ENCODE data around the gene ARF4. TPM values are rescaled to one million over a fixed set of nuclear protein-coding genes. Genes with fewer than 3 reads are reported as not detected.
A peak's percentile ranks its signal among the peaks of the same experiment; 100 is the strongest.

ARF4 gene
- total RNA-seq, 2 experiments from 2014 or later, result 67.4 to 67.8 TPM

- Mint-ChIP-seq H3K27me3 (no peaks in the 10 kb centered on the region), H3K36me3 (peaks cover 34% of the 10 kb centered on the region), H3K27ac (peak overlapping the region; percentile 100), H3K4me3 (peak overlapping the region; percentile 94), H3K9me3 (no peaks in the 10 kb centered on the region), H3K4me1 (peaks cover 40% of the 10 kb centered on the region)
- peak; percentile 64 for DNase-seq
Observed at GRCh38 chr3:57596495-57597126, 533 bp downstream of the ARF4 start.

DNA sequence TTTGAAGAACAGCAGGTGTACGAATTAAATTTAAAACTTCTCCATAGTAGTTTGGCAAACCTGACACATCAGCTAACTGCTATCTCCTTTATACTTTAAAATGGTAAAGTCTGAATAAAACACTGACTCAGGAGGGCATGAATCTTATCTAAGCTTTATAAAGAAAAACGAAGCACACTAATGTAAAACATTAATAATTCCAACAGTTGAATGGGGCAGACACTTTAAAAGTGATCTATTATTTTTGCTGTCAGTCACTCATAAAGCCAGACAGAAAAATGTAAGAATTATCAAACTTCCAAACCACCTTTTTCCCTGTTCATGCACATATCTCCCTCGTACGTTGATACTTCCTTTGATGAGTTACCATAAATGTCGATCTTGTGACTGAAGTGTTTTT is 2.6 kb downstream of the ARF4 start:
- DNase-seq, result no peak
- H3K36me3 Mint-ChIP-seq, result peaks cover 36% of the 10 kb centered on the region
- peak overlapping the region; percentile 94 for H3K4me3 Mint-ChIP-seq
- H3K27ac Mint-ChIP-seq, result no peak overlapping the region
- no peaks in the 10 kb centered on the region for H3K9me3 Mint-ChIP-seq
- H3K27me3 Mint-ChIP-seq, result no peaks in the 10 kb centered on the region
- H3K4me1 Mint-ChIP-seq, result peaks cover 44% of the 10 kb centered on the region

- no peak for DNase-seq
- Mint-ChIP-seq H3K36me3 (peaks cover 36% of the 10 kb centered on the region), H3K27me3 (no peaks in the 10 kb centered on the region), H3K4me3 (peak overlapping the region; percentile 94), H3K27ac (no peak overlapping the region), H3K4me1 (peaks cover 41% of the 10 kb centered on the region), H3K9me3 (no peaks in the 10 kb centered on the region)
Observed at GRCh38 chr3:57594144-57594543, 3.0 kb downstream of the ARF4 start.

DNA sequence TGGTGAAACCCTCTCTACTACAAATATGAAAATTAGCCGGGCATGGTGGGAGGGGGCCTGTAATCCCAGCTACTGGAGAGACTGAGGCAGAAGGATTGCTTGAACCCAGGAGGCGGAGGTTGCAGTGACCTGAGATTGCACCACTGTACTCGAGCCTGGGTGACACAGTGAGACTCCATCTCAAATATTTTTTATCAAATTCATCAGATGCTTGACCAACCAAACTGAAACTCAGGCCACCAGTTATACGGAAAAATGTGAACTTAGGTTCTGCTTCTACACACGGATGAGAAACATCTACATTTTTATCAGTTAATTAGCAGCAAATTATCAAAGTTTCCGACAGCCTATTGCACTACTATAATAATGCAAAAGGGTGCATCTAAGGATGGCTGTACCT is 4.8 kb downstream of the ARF4 start:
- Mint-ChIP-seq H3K4me3 (no peak overlapping the region), H3K4me1 (peaks cover 41% of the 10 kb centered on the region), H3K27ac (no peak overlapping the region), H3K36me3 (peaks cover 33% of the 10 kb centered on the region), H3K27me3 (no peaks in the 10 kb centered on the region), H3K9me3 (no peaks in the 10 kb centered on the region)
- DNase-seq, result no peak

DNA sequence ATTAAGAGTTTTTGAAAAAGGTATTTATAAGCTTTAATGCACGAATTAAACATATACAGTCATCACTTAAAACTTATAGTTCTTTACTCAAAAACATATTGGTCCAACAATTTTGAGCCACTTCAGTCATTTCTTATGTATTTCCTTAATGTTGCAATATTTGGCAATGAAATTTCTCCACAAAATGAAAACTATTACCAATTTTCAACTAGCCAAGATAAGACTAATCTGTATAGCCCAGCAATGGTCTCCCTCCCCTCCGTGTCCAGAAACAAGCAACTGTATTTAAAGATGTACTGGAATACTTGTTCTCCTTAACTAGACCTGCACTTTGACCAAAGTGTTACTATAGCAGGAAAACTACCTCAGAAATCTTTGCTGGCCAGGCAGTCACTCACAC is 9.2 kb downstream of the ARF4 start:
- peaks cover 40% of the 10 kb centered on the region for H3K4me1 Mint-ChIP-seq
- H3K9me3 Mint-ChIP-seq, result no peaks in the 10 kb centered on the region
- no peak for DNase-seq
- no peak overlapping the region for H3K4me3 Mint-ChIP-seq
- no peak overlapping the region for H3K27ac Mint-ChIP-seq
- no peaks in the 10 kb centered on the region for H3K27me3 Mint-ChIP-seq
- peaks cover 20% of the 10 kb centered on the region for H3K36me3 Mint-ChIP-seq

DNA sequence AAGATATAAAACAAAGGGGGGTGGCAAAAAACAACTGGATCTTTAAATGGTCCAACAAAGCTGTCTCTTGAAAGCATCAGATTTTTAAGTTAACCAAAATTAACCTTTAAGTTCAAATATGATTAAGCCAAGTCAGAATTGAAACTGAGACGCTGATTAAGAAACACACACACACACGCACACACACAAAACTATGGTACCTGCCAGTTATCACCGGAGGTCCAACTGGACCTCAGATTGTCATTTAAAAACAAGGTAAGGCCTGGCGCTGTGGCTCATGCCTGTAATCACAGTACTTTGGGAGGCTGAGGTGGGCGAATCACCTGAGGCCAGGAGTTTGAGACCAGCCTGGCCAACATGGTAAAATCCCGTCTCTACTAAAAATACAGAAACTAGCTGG is 10.4 kb downstream of the ARF4 start:
- Mint-ChIP-seq H3K27me3 (no peaks in the 10 kb centered on the region), H3K4me3 (no peak overlapping the region), H3K27ac (no peak overlapping the region), H3K9me3 (no peaks in the 10 kb centered on the region), H3K4me1 (peaks cover 37% of the 10 kb centered on the region), H3K36me3 (peaks cover 18% of the 10 kb centered on the region)
- no peak for DNase-seq

GRCh38 chr3:57583544-57583943 is 13.6 kb downstream of the ARF4 start:
- H3K4me3 Mint-ChIP-seq, result no peak overlapping the region
- no peaks in the 10 kb centered on the region for H3K27me3 Mint-ChIP-seq
- no peaks in the 10 kb centered on the region for H3K9me3 Mint-ChIP-seq
- H3K4me1 Mint-ChIP-seq, result peaks cover 30% of the 10 kb centered on the region
- no peak overlapping the region for H3K27ac Mint-ChIP-seq
- no peak for DNase-seq
- H3K36me3 Mint-ChIP-seq, result peaks cover 18% of the 10 kb centered on the region

- no peak overlapping the region for H3K27ac Mint-ChIP-seq
Observed at GRCh38 chr3:57582474-57583168, 14.5 kb downstream of the ARF4 start.

GRCh38 chr3:57577801-57578200 is 19.3 kb downstream of the ARF4 start:
- no peak overlapping the region for H3K4me3 Mint-ChIP-seq
- no peak overlapping the region for H3K27ac Mint-ChIP-seq
- H3K27me3 Mint-ChIP-seq, result no peaks in the 10 kb centered on the region
- H3K4me1 Mint-ChIP-seq, result peaks cover 16% of the 10 kb centered on the region
- peaks cover 34% of the 10 kb centered on the region for H3K36me3 Mint-ChIP-seq
- H3K9me3 Mint-ChIP-seq, result no peaks in the 10 kb centered on the region
- no peak for DNase-seq

More at GRCh38 chr3:57582474-57583168, 14.5 kb downstream of the ARF4 start:
- no peak overlapping the region for H3K4me3 Mint-ChIP-seq
- no peaks in the 10 kb centered on the region for H3K9me3 Mint-ChIP-seq
- no peaks in the 10 kb centered on the region for H3K27me3 Mint-ChIP-seq
- peaks cover 28% of the 10 kb centered on the region for H3K4me1 Mint-ChIP-seq
- H3K36me3 Mint-ChIP-seq, result peaks cover 22% of the 10 kb centered on the region
- DNase-seq, result no peak

GRCh38 chr3:57575966-57576626 is 21.0 kb downstream of the ARF4 start:
- Mint-ChIP-seq H3K27me3 (no peaks in the 10 kb centered on the region), H3K27ac (peak overlapping the region; percentile 11), H3K4me3 (no peak overlapping the region), H3K36me3 (peaks cover 40% of the 10 kb centered on the region), H3K4me1 (peaks cover 16% of the 10 kb centered on the region), H3K9me3 (no peaks in the 10 kb centered on the region)
- no peak for DNase-seq

DNA sequence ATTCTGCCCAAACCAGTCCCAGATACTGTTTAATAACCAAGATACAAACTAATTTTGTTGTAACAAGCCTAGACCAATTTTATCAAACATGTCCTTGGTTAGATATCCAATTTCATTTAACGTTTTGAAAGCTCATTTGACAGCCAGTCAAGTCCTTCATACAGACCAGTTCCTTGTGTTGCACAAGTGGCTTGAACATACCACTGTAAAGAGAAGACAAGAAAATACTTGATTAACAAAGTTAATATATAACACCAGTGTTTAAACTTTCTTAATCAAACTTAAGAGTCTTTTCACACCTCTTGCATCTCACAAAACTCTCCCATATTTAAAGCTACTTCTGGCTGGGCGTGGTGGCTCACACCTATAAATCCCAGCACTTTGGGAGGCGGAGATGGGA is 25.0 kb downstream of the ARF4 start:
- peaks cover 28% of the 10 kb centered on the region for H3K36me3 Mint-ChIP-seq
- H3K4me3 Mint-ChIP-seq, result no peak overlapping the region
- H3K27ac Mint-ChIP-seq, result no peak overlapping the region
- H3K9me3 Mint-ChIP-seq, result no peaks in the 10 kb centered on the region
- no peak for DNase-seq
- peaks cover 18% of the 10 kb centered on the region for H3K4me1 Mint-ChIP-seq
- no peaks in the 10 kb centered on the region for H3K27me3 Mint-ChIP-seq

- Mint-ChIP-seq H3K9me3 (no peaks in the 10 kb centered on the region), H3K4me1 (peaks cover 10% of the 10 kb centered on the region), H3K27ac (no peak overlapping the region), H3K27me3 (no peaks in the 10 kb centered on the region), H3K4me3 (no peak overlapping the region), H3K36me3 (peaks cover 26% of the 10 kb centered on the region)
- DNase-seq, result no peak
Observed at GRCh38 chr3:57570878-57571277, 26.3 kb downstream of the ARF4 start.

- no peak overlapping the region for H3K4me3 Mint-ChIP-seq
- peaks cover 21% of the 10 kb centered on the region for H3K36me3 Mint-ChIP-seq
- H3K27me3 Mint-ChIP-seq, result no peaks in the 10 kb centered on the region
- H3K4me1 Mint-ChIP-seq, result peaks cover 8% of the 10 kb centered on the region
- H3K9me3 Mint-ChIP-seq, result no peaks in the 10 kb centered on the region
- DNase-seq, result no peak
- H3K27ac Mint-ChIP-seq, result no peak overlapping the region
Observed at GRCh38 chr3:57569859-57570450, 27.2 kb downstream of the ARF4 start.

GRCh38 chr3:57559526-57559925 is 37.6 kb downstream of the ARF4 start:
- DNase-seq, result no peak
- Mint-ChIP-seq H3K4me1 (peaks cover 41% of the 10 kb centered on the region), H3K4me3 (peak overlapping the region; percentile 66), H3K36me3 (peaks cover 40% of the 10 kb centered on the region), H3K27ac (no peak overlapping the region), H3K9me3 (no peaks in the 10 kb centered on the region), H3K27me3 (no peaks in the 10 kb centered on the region)

DNA sequence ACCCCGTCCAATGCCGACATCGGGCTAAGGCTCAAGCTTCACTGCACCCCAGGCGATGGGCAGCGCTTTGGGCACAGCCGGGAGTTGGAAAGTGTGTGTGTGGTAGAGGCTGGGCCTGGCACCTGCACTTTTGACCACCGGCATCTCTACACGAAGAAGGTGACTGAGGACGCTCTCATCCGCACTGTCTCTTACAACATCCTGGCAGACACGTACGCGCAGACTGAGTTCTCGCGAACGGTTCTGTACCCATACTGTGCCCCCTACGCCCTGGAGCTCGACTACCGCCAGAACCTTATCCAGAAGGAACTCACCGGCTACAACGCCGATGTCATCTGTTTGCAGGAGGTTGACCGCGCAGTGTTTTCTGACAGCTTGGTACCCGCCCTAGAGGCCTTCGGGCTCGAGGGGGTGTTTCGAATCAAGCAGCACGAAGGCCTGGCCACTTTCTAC is 40.0 kb downstream of the ARF4 start:
- Mint-ChIP-seq H3K9me3 (no peaks in the 10 kb centered on the region), H3K4me1 (peaks cover 37% of the 10 kb centered on the region), H3K27ac (peak overlapping the region; percentile 99), H3K36me3 (peaks cover 36% of the 10 kb centered on the region), H3K4me3 (peak overlapping the region; percentile 98), H3K27me3 (no peaks in the 10 kb centered on the region)
- peak; percentile 44 for DNase-seq
